ENCODE measurements around the gene BHLHA15. TPM values are rescaled to one million over a fixed set of nuclear protein-coding genes. Genes with fewer than 3 reads are reported as not detected.
"Not testable (repeated sequence)": the region's sequence is repeated elsewhere in the genome, so short reads cannot be mapped to it uniquely, and the experiment has no call there.

The BHLHA15 gene
- total and polyA plus RNA-seq, 2 of the 8 experiments (the other 6 are each of a cell fraction or from before 2014, with no cell fraction given) = 1.1 to 2.7 TPM

DNA sequence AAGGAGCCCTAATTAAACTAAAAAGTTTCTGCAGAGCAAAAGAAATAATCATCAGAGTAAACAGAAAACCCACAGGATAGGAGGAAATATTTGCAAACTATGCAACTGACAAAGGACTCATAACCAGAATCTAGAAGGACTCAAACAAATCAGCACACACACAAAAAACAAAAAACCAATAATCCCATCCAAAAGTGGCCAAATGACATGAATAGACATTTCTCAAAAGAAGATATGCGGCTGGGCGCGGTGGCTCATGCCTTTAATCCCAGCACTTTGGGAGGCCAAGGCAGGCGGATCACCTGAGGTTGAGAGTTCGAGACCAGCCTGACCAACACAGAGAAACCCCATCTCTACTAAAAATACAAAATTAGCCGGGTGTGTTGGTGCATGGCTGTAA, 8.1 kb downstream of the BHLHA15 start:
- H3K36me3 ChIP-seq (ENCODE audit: control insufficient read depth in 2 of 4, insufficient read depth in 4 of 4, low read length in 3 of 4); H4K5ac ChIP-seq (ENCODE audit: insufficient read length, low read depth, low read length); CTCF ChIA-PET (ENCODE audit: partially characterized antibody); H2BK12ac ChIP-seq (ENCODE audit: low read depth, low read length); H2BK120ac ChIP-seq (replicated peaks; ENCODE audit: low read depth, low read length); H2AK5ac ChIP-seq (ENCODE audit: low read depth, low read length); POLR2A ChIA-PET (ENCODE audit: partially characterized antibody); H2BK20ac ChIP-seq (ENCODE audit: low read length); H4K8ac ChIP-seq (ENCODE audit: extremely low read depth, insufficient read depth, low read length); H2AFZ ChIP-seq (ENCODE audit: low read length); H3K79me2 ChIP-seq (ENCODE audit: control insufficient read depth in 1 of 2, insufficient read depth in 2 of 2, low read length in 2 of 2); H3K4ac ChIP-seq (replicated peaks; ENCODE audit: insufficient read length, low read depth, low read length); H3K4me3 ChIP-seq (ENCODE audit: extremely low read depth in 1 of 4, insufficient read depth in 2 of 4, low read depth in 3 of 4, low read length in 4 of 4); FAIRE-seq; H3K27me3 ChIP-seq (replicated peaks in 1 of 4; ENCODE audit: control insufficient read depth in 3 of 4, extremely low read depth in 1 of 4, insufficient read depth in 3 of 4, low read length in 3 of 4); H4K91ac ChIP-seq (replicated peaks; ENCODE audit: insufficient read length, low read length); H3K4me2 ChIP-seq (ENCODE audit: insufficient read depth in 1 of 2, low read depth in 2 of 2, low read length in 2 of 2); DNase-seq (ENCODE audit: low read depth in 1 of 2, low spot score in 2 of 2); H3K9ac ChIP-seq (replicated peaks in 1 of 4; ENCODE audit: extremely low read depth in 1 of 4, low read depth in 3 of 4, low read length in 3 of 4); H2BK5ac ChIP-seq (ENCODE audit: low read depth, low read length); H3K18ac ChIP-seq (ENCODE audit: extremely low read depth, low read length); H4K20me1 ChIP-seq (replicated peaks in 1 of 2; ENCODE audit: control insufficient read depth in 1 of 2, insufficient read depth in 2 of 2, low read length in 2 of 2); H3K56ac ChIP-seq (replicated peaks; ENCODE audit: insufficient read length, low read depth, low read length); H3K9me3 ChIP-seq (ENCODE audit: insufficient read depth in 2 of 2, low read depth in 1 of 2, low read length in 1 of 2); H3K79me1 ChIP-seq (ENCODE audit: low read depth, low read length); H3K23ac ChIP-seq (ENCODE audit: insufficient read length); H3K14ac ChIP-seq (ENCODE audit: insufficient read length); H3K23me2 ChIP-seq (ENCODE audit: low read depth, low read length); H3K27ac ChIP-seq (ENCODE audit: low read depth, low read length); H2BK15ac ChIP-seq (ENCODE audit: low read length); H3K4me1 ChIP-seq (replicated peaks in 1 of 4; ENCODE audit: control insufficient read depth in 3 of 4, insufficient read depth in 4 of 4, low read length in 3 of 4): not testable (repeated sequence)
- WGBS, 2 experiments (ENCODE audit: extremely low coverage in 1 of 2, insufficient coverage in 1 of 2, insufficient read length in 1 of 2, insufficient replicate concordance in 2 of 2, low coverage in 1 of 2, low lambda C conversion rate in 2 of 2, missing lambda C conversion rate in 1 of 2) = 97% methylated on average over 6 of the region's 6 CpGs; no CpG with 5 or more reads in 1 of the 2 experiments

Measured in H1 (cell line).